ENCODE measurements around the gene COL6A3.

COL6A3 gene

DNA sequence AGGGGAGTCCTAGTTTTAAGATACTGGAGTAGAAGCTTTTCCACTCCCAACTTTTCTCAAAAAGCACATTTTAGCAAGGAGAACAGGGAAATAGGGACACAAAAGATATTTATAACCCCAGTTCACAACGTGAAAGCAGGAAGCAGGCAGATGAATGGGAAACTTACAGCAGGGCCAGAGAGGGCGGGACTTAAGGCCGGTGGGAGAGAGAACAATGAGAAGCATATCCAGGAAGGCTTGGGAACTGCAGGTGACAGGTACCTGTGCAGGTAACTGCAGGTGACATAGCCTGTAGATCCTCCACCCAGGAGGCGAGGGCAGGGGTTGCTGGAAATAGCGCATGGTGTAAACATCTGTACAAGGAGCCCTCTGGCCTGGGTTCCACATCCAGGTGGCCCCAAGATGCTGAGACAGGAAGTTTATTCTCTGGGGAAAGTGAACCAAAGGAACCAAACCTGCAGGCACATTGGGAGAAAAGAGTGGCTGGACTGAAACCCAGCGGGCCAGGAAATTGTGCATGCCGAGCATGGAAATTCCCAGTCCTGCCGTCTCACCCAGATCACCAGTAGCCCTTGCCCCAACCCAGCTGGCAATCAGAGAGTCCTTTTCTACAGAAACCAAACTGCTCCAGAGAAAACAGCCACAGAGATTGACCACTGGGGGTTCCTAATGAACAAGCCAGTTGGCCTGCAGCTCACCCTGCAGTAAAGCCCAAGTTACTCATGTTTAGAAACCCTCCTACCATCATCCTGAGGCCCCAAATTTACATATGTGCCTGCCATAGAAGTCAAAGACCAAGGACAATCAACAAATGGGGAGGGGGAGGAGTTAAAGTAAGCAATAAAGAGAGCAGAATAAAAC, 24.3 kb upstream of the COL6A3 start:
- DNase-seq, result no peak

DNA sequence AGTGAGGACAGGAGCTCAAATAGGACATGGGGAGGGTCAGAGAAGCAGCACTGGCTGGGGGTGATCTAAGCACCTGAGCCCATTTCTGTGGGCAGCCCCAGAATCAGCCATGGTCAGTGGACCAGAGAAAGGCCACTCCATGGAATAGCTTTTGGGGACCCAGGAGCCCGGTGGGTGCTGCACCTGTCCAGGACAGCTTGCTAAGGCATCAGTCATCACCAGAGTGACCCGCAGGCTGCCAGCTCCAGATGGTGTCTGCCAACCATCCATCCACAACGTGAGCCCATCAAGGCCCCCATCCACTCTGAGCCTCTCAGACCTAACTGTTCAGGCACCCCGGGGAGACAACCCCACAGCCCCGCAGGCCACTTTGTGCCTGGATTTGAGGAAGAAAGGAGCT, 23.6 kb upstream of the COL6A3 start:
- no peak for DNase-seq

GRCh38 chr2:237435844-237436587, 22.1 kb upstream of the COL6A3 start:
- no peak for DNase-seq

DNA sequence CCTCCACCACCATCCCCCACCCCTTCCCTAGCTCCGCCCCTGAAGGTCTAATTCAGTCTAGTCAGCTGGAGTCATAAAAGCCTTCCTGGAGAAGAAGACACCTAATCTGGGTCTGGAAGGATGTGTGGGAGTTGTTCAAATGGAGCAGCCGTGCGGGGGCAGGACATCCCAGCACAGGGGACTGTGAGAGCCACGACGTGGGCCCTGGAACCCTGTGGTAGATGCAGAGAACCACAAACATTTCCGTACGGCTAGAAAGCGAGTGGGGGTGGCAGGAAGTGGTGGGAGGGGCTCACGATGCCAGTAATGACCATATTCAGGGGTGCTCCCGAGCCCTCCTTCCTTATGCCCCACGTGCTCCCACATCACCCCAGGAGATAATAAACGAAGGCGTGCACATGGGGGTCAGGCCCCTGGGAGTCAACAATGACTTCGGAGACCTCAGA, 20.9 kb upstream of the COL6A3 start:
- DNase-seq, result peak; percentile 88

- peak; percentile 67 for DNase-seq
Measured at GRCh38 chr2:237433920-237434676, 20.1 kb upstream of the COL6A3 start.

DNA sequence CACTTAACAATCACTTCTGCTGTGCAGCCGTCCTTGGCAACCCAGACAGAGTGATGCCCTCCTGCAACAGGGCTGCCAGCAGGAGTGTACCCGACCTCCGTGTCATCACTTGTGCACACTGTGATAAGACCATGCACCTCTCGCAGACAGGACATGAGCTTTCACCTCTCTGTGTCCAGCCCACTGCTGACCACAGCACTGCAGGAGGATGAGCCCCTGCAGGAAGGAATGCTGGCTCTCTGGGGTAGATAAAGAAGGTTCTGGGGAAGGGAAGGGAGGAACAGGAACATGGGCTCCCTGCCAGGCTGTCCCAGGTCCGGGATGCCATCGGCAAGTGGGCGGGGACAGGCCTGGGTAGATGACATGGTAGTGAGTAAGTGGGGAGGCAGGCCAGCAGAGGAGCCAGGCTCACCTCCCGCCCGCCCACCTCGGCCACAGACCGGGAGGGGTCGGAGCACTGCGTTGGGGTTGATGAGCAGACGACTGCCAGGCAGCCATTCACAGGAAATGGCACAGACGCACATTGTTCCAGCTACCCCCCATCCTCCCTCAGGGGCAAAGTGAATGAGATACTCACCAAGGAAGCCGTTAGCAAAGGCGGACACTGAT, 18.6 kb upstream of the COL6A3 start:
- peak; percentile 93 for DNase-seq

GRCh38 chr2:237431837-237432236, 17.9 kb upstream of the COL6A3 start:
- no peak for DNase-seq

DNA sequence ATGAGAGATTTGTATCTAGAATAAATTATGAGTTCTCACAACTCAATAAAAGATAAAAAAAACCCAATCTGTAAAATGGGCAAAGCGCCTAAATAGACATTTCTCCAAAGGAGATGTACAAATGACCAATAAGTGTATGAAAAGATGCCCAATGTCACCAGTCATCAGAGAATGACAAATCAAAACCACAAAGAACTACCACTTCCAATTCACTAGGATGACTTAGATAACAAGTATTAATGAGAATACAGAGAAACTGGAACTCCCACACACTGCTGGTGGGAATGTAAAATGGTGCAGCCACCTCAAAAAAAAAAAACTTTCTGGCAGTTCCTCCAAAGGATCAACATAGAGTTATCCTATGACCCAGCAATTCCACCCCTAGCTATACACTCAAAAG, 17.4 kb upstream of the COL6A3 start:
- no peak for DNase-seq

DNA sequence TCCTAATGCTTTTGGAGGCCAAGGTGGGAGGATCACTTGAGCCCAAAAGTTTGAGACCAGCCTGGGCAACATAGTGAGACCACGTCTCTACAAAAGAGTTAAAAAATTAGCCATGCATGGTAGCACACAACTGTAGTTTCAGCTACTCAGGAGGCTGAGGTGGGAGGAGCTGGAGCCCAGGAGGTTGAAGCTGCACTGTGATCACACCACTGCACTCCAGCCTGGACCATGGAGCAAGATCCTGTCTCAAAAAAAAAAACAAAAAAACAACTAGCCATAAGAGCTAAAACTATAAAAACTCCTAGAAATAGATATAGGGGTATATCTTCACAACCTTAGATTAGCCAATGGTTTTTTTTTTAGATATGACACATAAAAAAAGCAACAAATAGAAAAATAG, 16.9 kb upstream of the COL6A3 start:
- DNase-seq, result no peak

- no peak for DNase-seq
Measured at GRCh38 chr2:237429753-237430152, 15.8 kb upstream of the COL6A3 start.

DNA sequence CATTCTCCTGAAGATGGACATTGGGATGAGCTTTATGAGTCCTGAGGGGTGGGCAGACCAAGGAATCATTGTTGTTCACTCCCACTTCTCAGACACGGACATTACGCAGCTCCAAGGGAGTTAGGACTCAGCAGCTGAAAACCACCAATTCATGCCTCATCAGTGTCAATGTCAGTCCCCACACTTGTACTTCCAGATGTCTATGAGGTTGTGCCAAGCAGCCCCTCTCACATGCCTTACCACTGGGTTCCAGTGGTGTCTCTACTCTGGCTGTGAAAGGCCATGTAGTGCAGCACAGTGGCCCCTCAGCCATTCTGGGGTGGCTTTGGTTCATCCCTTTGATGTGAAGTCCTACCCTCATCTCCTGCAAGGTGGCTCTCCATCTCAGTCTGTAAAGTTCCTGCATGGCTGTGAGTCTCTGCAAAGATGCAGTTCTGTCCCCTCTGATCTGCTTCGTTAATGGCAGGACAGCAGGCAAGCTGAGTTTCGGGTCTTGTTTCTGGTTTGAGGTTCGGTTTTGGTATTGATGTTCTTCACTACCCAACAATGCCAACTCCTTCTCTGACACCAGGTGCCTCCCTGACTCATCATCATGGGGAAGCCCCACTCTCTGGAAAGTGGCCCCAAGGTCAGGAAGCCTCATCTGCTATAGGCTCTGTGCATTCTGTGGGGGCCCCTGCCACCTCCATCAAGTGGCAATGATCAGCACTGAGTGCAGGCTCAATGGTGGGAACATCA, 14.0 kb upstream of the COL6A3 start:
- peak; percentile 86 for DNase-seq

- DNase-seq, result no peak
Measured at GRCh38 chr2:237426517-237426916, 12.6 kb upstream of the COL6A3 start.

DNA sequence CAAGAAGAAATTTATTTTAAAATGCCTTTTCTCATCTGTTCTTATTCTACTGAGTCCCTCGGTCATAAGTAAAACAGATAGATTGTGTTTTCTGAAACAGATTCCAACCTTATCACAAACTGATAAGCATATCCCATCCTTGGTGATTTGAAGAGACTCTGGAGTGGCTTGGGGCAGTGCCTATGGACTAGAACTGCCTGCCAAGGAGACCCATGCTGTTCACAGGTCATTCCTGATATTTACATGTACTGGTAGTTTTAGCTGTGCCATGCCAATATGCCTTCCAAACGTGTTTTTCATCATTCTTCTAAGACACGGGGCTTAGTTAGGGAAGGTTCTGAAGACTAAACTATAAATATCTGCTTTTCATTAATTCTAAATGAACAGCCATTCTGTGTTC, 11.4 kb upstream of the COL6A3 start:
- DNase-seq, result no peak

- DNase-seq, result no peak
Measured at GRCh38 chr2:237424544-237424943, 10.6 kb upstream of the COL6A3 start.

GRCh38 chr2:237423891-237424290, 9.9 kb upstream of the COL6A3 start:
- DNase-seq, result no peak

DNA sequence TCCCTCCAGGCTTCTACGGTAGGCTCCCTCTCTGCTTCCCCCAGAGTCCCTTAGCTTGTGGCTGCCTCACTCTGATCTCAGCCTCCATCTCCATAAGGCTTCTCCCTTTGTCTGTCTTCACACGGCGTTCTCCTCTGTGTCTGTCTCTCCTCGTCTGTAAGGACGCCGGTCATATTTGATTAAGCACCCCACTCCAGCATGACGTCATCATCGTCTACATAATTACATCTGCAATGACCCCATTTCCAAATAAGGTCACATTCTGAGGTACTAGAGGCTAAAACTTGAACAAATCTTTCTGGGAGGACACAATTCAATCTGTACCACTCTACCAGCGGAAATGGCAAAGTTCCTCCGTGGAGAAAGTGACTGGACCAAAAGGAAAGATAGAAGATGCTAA, 8.3 kb upstream of the COL6A3 start:
- DNase-seq, result no peak

DNA sequence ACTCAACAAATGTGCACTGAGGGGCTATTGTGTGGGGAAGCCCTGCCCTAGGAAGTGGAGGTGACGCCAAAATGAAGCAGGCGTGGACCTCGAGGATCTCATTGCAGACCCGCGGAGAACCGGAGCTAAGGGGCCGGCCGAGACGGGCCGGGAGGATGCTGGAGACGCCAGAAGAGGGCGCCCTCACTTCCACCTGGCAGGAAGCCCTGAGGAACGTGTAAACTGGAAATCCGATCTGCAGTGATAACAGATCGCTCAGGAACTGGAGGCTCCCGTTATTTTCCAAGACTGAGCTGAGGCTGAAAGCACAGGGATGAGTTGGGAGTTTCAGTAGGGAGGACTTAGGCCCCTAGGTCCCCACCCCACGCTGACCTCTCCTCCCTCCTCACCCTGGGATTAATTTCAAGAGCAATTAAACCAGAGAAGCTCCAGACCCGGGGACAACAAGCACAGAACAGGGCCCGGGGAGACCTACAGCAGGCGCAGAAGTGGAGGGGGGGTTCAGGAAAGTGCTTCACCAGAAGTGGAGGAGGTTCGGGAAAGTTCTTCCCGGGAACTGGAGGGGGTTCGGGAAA, 7.7 kb upstream of the COL6A3 start:
- peak; percentile 92 for DNase-seq

DNA sequence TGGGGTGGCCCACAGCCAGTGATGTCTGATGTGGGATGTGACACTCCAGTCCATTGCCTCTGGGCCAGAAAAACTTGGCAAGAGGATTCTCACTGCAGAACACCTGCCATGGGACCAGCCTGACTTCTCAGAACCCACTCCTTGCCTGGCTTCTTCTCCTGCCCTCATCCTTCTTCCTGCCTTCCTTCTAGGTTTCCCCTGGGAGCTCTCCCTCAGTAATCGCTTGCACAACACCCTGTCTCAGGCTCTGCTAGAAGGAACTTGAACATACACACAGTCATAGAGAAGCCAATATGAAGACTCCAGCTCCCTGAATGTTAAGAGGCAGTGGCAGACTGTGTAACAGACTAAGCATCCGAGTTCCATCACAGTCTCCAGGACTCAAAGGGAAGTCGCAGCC, 4.3 kb upstream of the COL6A3 start:
- DNase-seq, result no peak

- DNase-seq, result no peak
Measured at GRCh38 chr2:237412988-237413776, 782 bp downstream of the COL6A3 start.

DNA sequence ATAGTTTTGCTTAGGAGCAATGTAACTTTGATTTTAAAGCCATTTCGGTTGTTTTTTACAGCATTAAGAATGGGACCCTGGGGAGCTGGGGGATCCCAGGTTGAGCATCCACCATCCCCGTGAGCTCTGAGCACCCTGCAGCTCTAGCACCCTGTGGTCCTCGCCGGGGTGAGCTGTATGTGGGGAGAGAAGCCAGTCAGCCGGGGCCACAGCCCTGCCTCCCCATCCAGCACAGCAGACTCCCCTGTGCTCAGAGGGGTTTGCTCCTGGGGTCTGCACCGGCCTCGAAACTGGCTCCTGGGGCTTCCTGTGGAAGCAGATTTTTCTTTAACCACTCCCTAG, 1.3 kb downstream of the COL6A3 start:
- no peak for DNase-seq
